ENCODE measurements around the gene MYO16. TPM values are rescaled to one million over a fixed set of nuclear protein-coding genes. Genes with fewer than 3 reads are reported as not detected.

MYO16 gene
- total and polyA plus RNA-seq, 2 of the 4 experiments (the other 2 are of a cell fraction): under 0.01 to 0.03 TPM

GRCh38 chr13:109093998-109094397 lies 464.6 kb downstream of the MYO16 start:
- H3K4ac ChIP-seq (ENCODE audit: low read depth, low read length): no peak overlapping the region
- no peak overlapping the region for H3K14ac ChIP-seq (replicated peaks; ENCODE audit: low read depth, low read length)
- dilution Hi-C loops (cut with HindIII; ENCODE audit: low sequenced_read_pairs, unreplicated experiment) (no loop called here), intact Hi-C loops (cut with micrococcal nuclease) (no loop called here), in situ Hi-C loops (cut with MboI; ENCODE audit: low sequenced_read_pairs) (no loop called here)
- H4K20me1 ChIP-seq (ENCODE audit: insufficient read depth, low read length): no peaks in the 10 kb centered on the region
- DNase-seq (no peak), ATAC-seq (ENCODE audit: low read depth) (no peak)
- ChIA-PET CTCF (no interaction called here), POLR2A (ENCODE audit: unreplicated experiment) (no interaction called here)
- 83% methylated on average over 2 of the region's 2 CpGs; no CpG with 5 or more reads in 1 of the 2 experiments for WGBS, 2 experiments (ENCODE audit: extremely low coverage in 2 of 2, insufficient read length in 1 of 2)
- H3K27me3 ChIP-seq (ENCODE audit: control insufficient read depth, insufficient read depth, low read length): peaks cover 14% of the 10 kb centered on the region
- H2AFZ ChIP-seq (replicated peaks; ENCODE audit: low read length, poor library complexity): no peak overlapping the region
- H3K9me1 ChIP-seq (ENCODE audit: insufficient read depth, low read length): no peaks in the 10 kb centered on the region
- no peak overlapping the region for H3K4me2 ChIP-seq (ENCODE audit: low read depth, low read length)
- H2AK9ac ChIP-seq (replicated peaks; ENCODE audit: low read depth, low read length, poor library complexity): no peak overlapping the region
- H3K36me3 ChIP-seq (ENCODE audit: control insufficient read depth, insufficient read depth, low read length): no peaks in the 10 kb centered on the region
- H3K4me1 ChIP-seq (ENCODE audit: control insufficient read depth, insufficient read depth, low read length): no peaks in the 10 kb centered on the region
- no peak overlapping the region for H2BK5ac ChIP-seq (ENCODE audit: low read depth, low read length, poor library complexity, severe bottlenecking)
- H4K91ac ChIP-seq (ENCODE audit: insufficient read depth, low read depth, low read length): no peak overlapping the region
- peaks cover 2% of the 10 kb centered on the region; the same call in 1 of the 2 replicates for H3K9me3 ChIP-seq (ENCODE audit: control insufficient read depth, insufficient read depth, low read length)
- H4K8ac ChIP-seq (ENCODE audit: low read depth in 2 of 2, low read length in 2 of 2): no peak overlapping the region
- no peak overlapping the region for H3K56ac ChIP-seq (ENCODE audit: extremely low read depth, insufficient read depth, low read length)
- H3K27ac ChIP-seq (ENCODE audit: insufficient read depth, low read length): no peak overlapping the region
- H4K5ac ChIP-seq (ENCODE audit: low read depth, low read length): no peak overlapping the region
- H3K4me3 ChIP-seq (ENCODE audit: insufficient read depth, low read depth, low read length): no peak overlapping the region
- H3K9ac ChIP-seq (ENCODE audit: low read depth, low read length): no peak overlapping the region
- no peak overlapping the region for H3K23ac ChIP-seq (ENCODE audit: low read depth, low read length)
- BruUV-seq (replicated peaks): no TSS peak
- no peak overlapping the region for H2BK20ac ChIP-seq (ENCODE audit: low read depth, low read length)
- no peak overlapping the region for H2BK120ac ChIP-seq (ENCODE audit: low read depth, low read length)
- no peak overlapping the region for H2BK15ac ChIP-seq (ENCODE audit: low read depth, low read length)
- no peak overlapping the region for H3K18ac ChIP-seq (ENCODE audit: low read depth, low read length)
- H3K79me1 ChIP-seq (ENCODE audit: low read depth in 1 of 2, low read length in 2 of 2): no peaks in the 10 kb centered on the region
- no peak overlapping the region for H2AK5ac ChIP-seq (ENCODE audit: low read depth, low read length)
- TF ChIP-seq, protein P1, sequence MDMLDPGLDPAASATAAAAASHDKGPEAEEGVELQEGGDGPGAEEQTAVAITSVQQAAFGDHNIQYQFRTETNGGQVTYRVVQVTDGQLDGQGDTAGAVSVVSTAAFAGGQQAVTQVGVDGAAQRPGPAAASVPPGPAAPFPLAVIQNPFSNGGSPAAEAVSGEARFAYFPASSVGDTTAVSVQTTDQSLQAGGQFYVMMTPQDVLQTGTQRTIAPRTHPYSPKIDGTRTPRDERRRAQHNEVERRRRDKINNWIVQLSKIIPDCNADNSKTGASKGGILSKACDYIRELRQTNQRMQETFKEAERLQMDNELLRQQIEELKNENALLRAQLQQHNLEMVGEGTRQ (IDR thresholded peaks at IDR 0.05; ENCODE audit: low read depth, low read length): no peak
- TF ChIP-seq SMC3 (IDR thresholded peaks at IDR 0.05; ENCODE audit: low read depth, low read length): no peak
- TF ChIP-seq MAZ (IDR thresholded peaks at IDR 0.05; ENCODE audit: borderline replicate concordance, low read depth, low read length): no peak
- TF ChIP-seq POLR2A (IDR thresholded peaks at IDR 0.05; ENCODE audit: low read depth, low read length): no peak
